Nephron progenitor cell (in vitro differentiated cells): Measurements from ENCODE around the gene STN1.

Experiments used
- DNase-seq: peaks from one replicate; pipeline ENCODE4 v3.0.0; 2021
- H3K27ac Mint-ChIP-seq: 2 replicates; pipeline ENCODE4 v1.8.0; 2021; ENCODE audit warnings: mild to moderate bottlenecking, moderate library complexity, mixed read lengths
- H3K27me3 Mint-ChIP-seq: 2 replicates; pipeline ENCODE4 v1.8.0; 2021; ENCODE audit warnings: mild to moderate bottlenecking, low read depth, mixed read lengths; ENCODE audit not compliant: poor library complexity
- H3K36me3 Mint-ChIP-seq: 2 replicates; pipeline ENCODE4 v1.8.0; 2021; ENCODE audit warnings: low read depth, mixed read lengths
- H3K4me1 Mint-ChIP-seq: 2 replicates; pipeline ENCODE4 v1.8.0; 2021; ENCODE audit warnings: mixed read lengths
- H3K4me3 Mint-ChIP-seq: 2 replicates; pipeline ENCODE4 v1.8.0; 2021; ENCODE audit warnings: mild to moderate bottlenecking, moderate library complexity, mixed read lengths
- H3K9me3 Mint-ChIP-seq: 2 replicates; pipeline ENCODE4 v1.8.0; 2021; ENCODE audit warnings: mild to moderate bottlenecking, moderate library complexity, mixed read lengths
- CTCF ChIP-seq: fragments of 200-600 bp; sonication (generic); IDR thresholded peaks from 2 replicates; pipeline ENCODE4 v1.5.0; 2021; ENCODE audit warnings: antibody characterized with exemption

Gene STN1

GRCh38 chr10:103882285-103883007 is 35.5 kb downstream of the STN1 start:
- no peak overlapping the region for H3K4me3 Mint-ChIP-seq
- H3K27ac Mint-ChIP-seq = no peak overlapping the region
- TF ChIP-seq CTCF = no peak
- no peaks in the 10 kb centered on the region for H3K9me3 Mint-ChIP-seq
- H3K4me1 Mint-ChIP-seq = peaks cover 28% of the 10 kb centered on the region
- peaks cover 45% of the 10 kb centered on the region for H3K36me3 Mint-ChIP-seq
- peaks cover 11% of the 10 kb centered on the region for H3K27me3 Mint-ChIP-seq
- DNase-seq = no peak

DNA sequence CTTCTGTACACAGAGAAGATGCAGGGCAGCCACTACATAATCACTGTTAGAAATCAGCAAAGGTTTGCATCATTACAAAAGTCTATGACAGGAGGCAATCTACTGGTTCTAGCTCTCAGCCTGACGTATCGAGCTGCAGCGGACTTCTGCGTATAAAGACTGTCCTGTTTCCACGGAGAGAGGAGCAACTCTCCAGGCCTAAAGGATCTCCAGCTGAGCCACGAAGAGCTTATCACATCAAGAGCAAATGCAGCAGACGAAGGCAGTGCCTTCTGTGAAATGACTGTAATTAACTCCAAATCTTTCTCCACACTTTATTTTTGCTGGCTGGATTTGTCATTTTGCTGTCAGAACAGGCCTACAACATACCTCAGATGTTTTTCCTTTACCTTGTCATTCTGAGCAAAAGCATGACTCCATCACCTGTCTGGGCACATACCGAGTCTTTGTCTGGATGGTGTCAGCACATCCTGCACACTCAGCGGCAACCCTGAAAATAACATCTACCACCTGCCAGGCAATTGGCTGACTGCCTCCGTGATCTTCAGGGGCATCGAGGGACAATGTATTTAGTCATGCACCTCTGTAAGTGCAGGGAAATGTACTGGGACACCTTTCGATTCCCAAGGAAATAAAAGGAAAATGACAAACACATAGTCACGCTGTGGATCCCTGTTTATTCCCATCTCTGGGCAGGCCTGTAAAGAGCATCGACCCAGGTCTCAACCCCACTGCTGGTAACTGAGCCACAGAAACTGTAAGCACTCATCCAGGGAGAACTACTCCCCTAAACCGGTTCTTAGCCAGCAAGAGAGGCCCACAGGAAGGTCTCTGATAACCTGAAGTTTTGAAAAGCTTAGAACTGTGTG is 36.3 kb downstream of the STN1 start:
- DNase-seq = no peak
- Mint-ChIP-seq H3K4me1 (peaks cover 28% of the 10 kb centered on the region), H3K9me3 (no peaks in the 10 kb centered on the region), H3K27ac (no peak overlapping the region), H3K36me3 (peaks cover 47% of the 10 kb centered on the region), H3K27me3 (peaks cover 11% of the 10 kb centered on the region), H3K4me3 (no peak overlapping the region)
- no peak for TF ChIP-seq CTCF

GRCh38 chr10:103879831-103880230 is 38.2 kb downstream of the STN1 start:
- DNase-seq = no peak
- H3K4me3 Mint-ChIP-seq = no peak overlapping the region
- H3K27me3 Mint-ChIP-seq = peaks cover 15% of the 10 kb centered on the region
- H3K36me3 Mint-ChIP-seq = peaks cover 47% of the 10 kb centered on the region
- no peak for TF ChIP-seq CTCF
- H3K4me1 Mint-ChIP-seq = peaks cover 28% of the 10 kb centered on the region
- no peaks in the 10 kb centered on the region for H3K9me3 Mint-ChIP-seq
- no peak overlapping the region for H3K27ac Mint-ChIP-seq

DNA sequence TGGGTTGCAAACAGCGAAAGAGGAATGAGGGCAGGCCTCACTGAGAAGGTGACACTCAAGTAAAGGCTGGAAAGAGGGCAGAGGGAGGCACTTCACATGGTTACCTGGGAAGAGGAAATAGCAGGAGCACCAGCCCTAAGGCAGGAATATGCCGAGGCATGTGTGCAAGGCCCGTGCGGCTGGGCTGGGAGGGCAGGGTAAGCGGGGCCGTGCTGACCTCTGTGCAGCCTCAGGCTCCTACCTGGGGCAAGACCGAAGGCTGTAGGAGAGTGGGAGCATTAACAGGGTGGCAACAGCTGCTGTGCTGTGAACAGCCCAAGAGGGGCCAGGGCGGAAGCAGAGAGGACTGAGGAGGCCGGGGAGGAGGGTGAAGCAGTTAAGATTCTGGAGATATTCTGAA is 38.6 kb downstream of the STN1 start:
- DNase-seq = no peak

GRCh38 chr10:103877861-103878260 is 40.1 kb downstream of the STN1 start:
- Mint-ChIP-seq H3K36me3 (peaks cover 47% of the 10 kb centered on the region), H3K4me3 (no peak overlapping the region)

More for the DNA sequence above, 38.6 kb downstream of the STN1 start:
- no peak overlapping the region for H3K4me3 Mint-ChIP-seq
- peak overlapping the region; percentile 70 for H3K27ac Mint-ChIP-seq
- H3K36me3 Mint-ChIP-seq = peaks cover 47% of the 10 kb centered on the region
- peaks cover 28% of the 10 kb centered on the region for H3K4me1 Mint-ChIP-seq
- no peaks in the 10 kb centered on the region for H3K9me3 Mint-ChIP-seq
- peaks cover 15% of the 10 kb centered on the region for H3K27me3 Mint-ChIP-seq
- no peak for TF ChIP-seq CTCF

More at GRCh38 chr10:103877861-103878260, 40.1 kb downstream of the STN1 start:
- no peak for TF ChIP-seq CTCF
- Mint-ChIP-seq H3K27ac (no peak overlapping the region), H3K9me3 (no peaks in the 10 kb centered on the region), H3K4me1 (peaks cover 28% of the 10 kb centered on the region), H3K27me3 (peaks cover 15% of the 10 kb centered on the region)
- no peak for DNase-seq
